Right lobe of liver (tissue), 4 donors: ENCODE results near the gene SLC7A1.

ENCODE experiments used
- POLR2A ChIP-seq: fragments of 450-650 bp; IDR thresholded peaks from one replicate; pipeline ENCODE4 v1.6.1; 2017; ENCODE audit warnings: antibody characterized with exemption, mild to moderate bottlenecking
- TF ChIP-seq, protein P1 (sequence below), 4 donors: fragments of 200-600 bp in 3 of 4; fragments of 450-650 bp in 1 of 4; IDR thresholded peaks; one replicate each; pipeline versions ENCODE4 v1.5.1 to v1.8.0; 2016 to 2022; ENCODE audit warnings: antibody characterized with exemption in 4 of 4, mild to moderate bottlenecking in 2 of 4
- donor health status: DM: no; HTN: no; CAD: no.
- donor health status: DM: no; HTN: no; CAD: no.
- donor health status: DM: no; HTN: yes; CAD: no.

DNA sequence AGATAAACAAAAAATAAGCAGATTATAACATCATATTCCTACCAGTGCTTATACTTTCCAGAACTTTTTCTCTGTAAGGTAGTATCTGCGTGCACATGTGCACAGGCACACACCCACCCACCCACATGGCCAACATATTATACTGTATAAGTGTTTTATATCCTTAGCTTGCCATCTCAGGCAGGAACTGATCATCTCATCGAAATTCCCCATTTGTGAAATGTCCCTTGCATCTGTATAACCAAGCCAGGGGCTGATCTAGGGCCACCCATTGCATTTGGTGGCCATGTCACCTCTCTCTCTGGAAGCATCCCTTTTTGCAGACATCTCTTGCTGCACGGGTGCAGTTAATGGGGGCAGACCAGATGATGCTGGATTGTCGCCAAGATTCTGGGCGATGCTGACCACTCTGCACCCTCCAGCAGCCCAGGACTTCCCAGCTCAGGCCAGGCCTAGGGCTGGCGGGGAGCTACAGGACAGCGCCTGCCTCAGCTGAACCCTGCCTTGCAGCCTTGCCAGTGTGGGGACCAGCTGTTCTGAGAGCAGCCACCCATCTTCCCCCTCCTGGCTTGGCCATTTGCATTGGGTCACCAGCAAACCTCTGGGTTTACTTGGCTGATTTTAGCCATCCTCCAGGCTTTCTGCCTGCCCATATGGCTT, 95.9 kb downstream of the SLC7A1 start:
- TF ChIP-seq, protein P1, sequence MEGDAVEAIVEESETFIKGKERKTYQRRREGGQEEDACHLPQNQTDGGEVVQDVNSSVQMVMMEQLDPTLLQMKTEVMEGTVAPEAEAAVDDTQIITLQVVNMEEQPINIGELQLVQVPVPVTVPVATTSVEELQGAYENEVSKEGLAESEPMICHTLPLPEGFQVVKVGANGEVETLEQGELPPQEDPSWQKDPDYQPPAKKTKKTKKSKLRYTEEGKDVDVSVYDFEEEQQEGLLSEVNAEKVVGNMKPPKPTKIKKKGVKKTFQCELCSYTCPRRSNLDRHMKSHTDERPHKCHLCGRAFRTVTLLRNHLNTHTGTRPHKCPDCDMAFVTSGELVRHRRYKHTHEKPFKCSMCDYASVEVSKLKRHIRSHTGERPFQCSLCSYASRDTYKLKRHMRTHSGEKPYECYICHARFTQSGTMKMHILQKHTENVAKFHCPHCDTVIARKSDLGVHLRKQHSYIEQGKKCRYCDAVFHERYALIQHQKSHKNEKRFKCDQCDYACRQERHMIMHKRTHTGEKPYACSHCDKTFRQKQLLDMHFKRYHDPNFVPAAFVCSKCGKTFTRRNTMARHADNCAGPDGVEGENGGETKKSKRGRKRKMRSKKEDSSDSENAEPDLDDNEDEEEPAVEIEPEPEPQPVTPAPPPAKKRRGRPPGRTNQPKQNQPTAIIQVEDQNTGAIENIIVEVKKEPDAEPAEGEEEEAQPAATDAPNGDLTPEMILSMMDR (IDR thresholded peaks at IDR 0.05), result no peak
- TF ChIP-seq POLR2A, result no peak
